BJ (cell line): Measurements from ENCODE around the gene EEA1. TPM values are rescaled to one million over a fixed set of nuclear protein-coding genes. Genes with fewer than 3 reads are reported as not detected.
"Not testable (repeated sequence)": the region's sequence is repeated elsewhere in the genome, so short reads cannot be mapped to it uniquely, and the experiment has no call there.

Experiments
- CTCF ChIA-PET: fragments of 350-600 bp; formaldehyde crosslinking; extraction: SDS; loops from one replicate; lab custom pipeline; 2021; ENCODE audit warnings: antibody characterized with exemption, inconsistent platforms; lab: Yijun Ruan, JAX
- POLR2A ChIA-PET: fragments of 300-600 bp; sonication (Branson Sonifier 250); formaldehyde crosslinking; extraction: SDS; loops from one replicate; lab custom pipeline; 2021; ENCODE audit warnings: antibody characterized with exemption; lab: Charles Lee
- DNase-seq: peaks from one replicate; pipeline ENCODE4 v3.0.0-alpha.2; 2011; ENCODE audit warnings: low read depth
- H3K27me3 ChIP-seq: 2 replicates; pipeline ENCODE4 v1.6.0; 2011; ENCODE audit warnings: low read length; ENCODE audit not compliant: control insufficient read depth, insufficient read depth
- H3K36me3 ChIP-seq: 2 replicates; pipeline ENCODE4 v1.5.1; 2011; ENCODE audit warnings: low read length; ENCODE audit not compliant: control insufficient read depth, insufficient read depth
- H3K4me3 ChIP-seq: 2 replicates; pipeline ENCODE4 v1.5.1; 2011; ENCODE audit warnings: low read depth, mild to moderate bottlenecking, control low read depth, low read length
- CTCF ChIP-seq: IDR thresholded peaks from 2 replicates; pipeline ENCODE4 v1.5.1; 2011; ENCODE audit warnings: low read depth, mild to moderate bottlenecking, control low read depth, inconsistent platforms, low read length, moderate library complexity; ENCODE audit not compliant: insufficient read depth
- polyA plus RNA-seq: library from polyadenylated mRNA; depleted of rRNA; stranded (reverse); fragments of >200 nt; gene quantifications from 2 replicates; pipeline ENCODE4 v1.2.3, GENCODE V29; 2011

The EEA1 gene
- polyA plus RNA-seq, 1 experiment = 4.9 TPM

- TF ChIP-seq CTCF = no peak
- CTCF ChIA-PET = no interaction called here
- peak; percentile 57 for DNase-seq
- H3K36me3 ChIP-seq = no peaks in the 10 kb centered on the region
- no peaks in the 10 kb centered on the region for H3K27me3 ChIP-seq
- no peak overlapping the region for H3K4me3 ChIP-seq
- POLR2A ChIA-PET = no interaction called here
Measured at GRCh38 chr12:92971859-92972524, 42.9 kb upstream of the EEA1 start.

GRCh38 chr12:92968176-92968813, 39.2 kb upstream of the EEA1 start:
- CTCF ChIA-PET = no interaction called here
- TF ChIP-seq CTCF = no peak
- DNase-seq = no peak
- Histone ChIP-seq H3K36me3 (no peaks in the 10 kb centered on the region), H3K27me3 (no peaks in the 10 kb centered on the region), H3K4me3 (no peak overlapping the region)
- POLR2A ChIA-PET = no interaction called here

GRCh38 chr12:92964378-92964777, 35.3 kb upstream of the EEA1 start:
- H3K36me3 ChIP-seq, H3K4me3 ChIP-seq, DNase-seq, H3K27me3 ChIP-seq, CTCF ChIA-PET, POLR2A ChIA-PET: not testable (repeated sequence)

- H3K27me3 ChIP-seq = no peaks in the 10 kb centered on the region
- CTCF ChIA-PET = no interaction called here
- DNase-seq = no peak
- POLR2A ChIA-PET = no interaction called here
- TF ChIP-seq CTCF = no peak
- H3K4me3 ChIP-seq = no peak overlapping the region
- no peaks in the 10 kb centered on the region for H3K36me3 ChIP-seq
Measured at GRCh38 chr12:92961949-92962348, 32.9 kb upstream of the EEA1 start.

- H3K4me3 ChIP-seq = no peak overlapping the region
- DNase-seq = peak; percentile 69
- CTCF ChIA-PET = interaction anchor here (0.8 kb wide), 1 partner anchor 57 kb away, joined by 4 read pairs; no protein-coding TSS in a partner anchor
- no peaks in the 10 kb centered on the region for H3K27me3 ChIP-seq
- no peaks in the 10 kb centered on the region for H3K36me3 ChIP-seq
- POLR2A ChIA-PET = no interaction called here
- no peak for TF ChIP-seq CTCF
Measured at GRCh38 chr12:92955997-92956663, 27.0 kb upstream of the EEA1 start.
